ENCODE data around the gene MTFR1L.

Gene MTFR1L

GRCh38 chr1:25819491-25820246, at the start of gene MTFR1L:
TSS of gene MTFR1L (plus strand) at chr1:25819954. CDS start at chr1:25823105, 3,151 bp downstream.
- DNase-seq, result peak; percentile 92

GRCh38 chr1:25770541-25771220, 49.1 kb upstream of the MTFR1L start:
- DNase-seq, result peak; percentile 25

GRCh38 chr1:25771221-25772114, 48.3 kb upstream of the MTFR1L start:
- peak; percentile 47 for DNase-seq

- DNase-seq, result no peak
Measured at GRCh38 chr1:25772164-25772563, 47.6 kb upstream of the MTFR1L start.

- DNase-seq, result no peak
Measured at GRCh38 chr1:25772692-25773245, 47.0 kb upstream of the MTFR1L start.

GRCh38 chr1:25773441-25774125, 46.2 kb upstream of the MTFR1L start:
- no peak for DNase-seq

DNA sequence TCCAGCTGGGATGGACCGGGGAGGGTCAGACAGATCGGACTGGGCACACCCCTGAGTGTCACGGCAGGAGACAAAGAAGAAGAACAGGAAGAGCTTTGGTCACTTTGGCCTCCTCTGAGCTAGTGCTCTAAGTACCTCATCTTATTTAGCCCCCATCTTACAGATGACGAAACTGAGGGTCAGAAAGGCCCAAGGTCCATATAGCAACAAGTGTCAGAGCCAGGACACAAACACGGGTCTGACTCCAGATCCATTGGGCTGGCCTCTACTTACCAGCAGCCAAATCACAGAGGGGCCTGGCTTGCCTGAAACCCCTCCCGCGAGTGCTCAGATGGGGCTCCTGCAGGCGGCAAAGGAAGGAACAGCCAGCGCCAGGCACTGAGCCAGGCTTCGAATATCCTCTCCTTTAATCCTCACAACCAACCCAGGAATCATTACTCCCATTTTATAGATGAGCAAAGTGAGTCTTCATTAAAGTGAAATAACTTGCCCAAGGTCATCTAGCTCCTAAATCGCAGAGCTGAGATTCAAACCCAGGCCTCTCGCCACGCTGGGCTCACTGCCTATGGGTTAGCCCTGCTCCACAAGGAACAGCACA, 45.4 kb upstream of the MTFR1L start:
- no peak for DNase-seq

- DNase-seq, result peak; percentile 85
Measured at GRCh38 chr1:25774921-25775771, 44.6 kb upstream of the MTFR1L start.

DNA sequence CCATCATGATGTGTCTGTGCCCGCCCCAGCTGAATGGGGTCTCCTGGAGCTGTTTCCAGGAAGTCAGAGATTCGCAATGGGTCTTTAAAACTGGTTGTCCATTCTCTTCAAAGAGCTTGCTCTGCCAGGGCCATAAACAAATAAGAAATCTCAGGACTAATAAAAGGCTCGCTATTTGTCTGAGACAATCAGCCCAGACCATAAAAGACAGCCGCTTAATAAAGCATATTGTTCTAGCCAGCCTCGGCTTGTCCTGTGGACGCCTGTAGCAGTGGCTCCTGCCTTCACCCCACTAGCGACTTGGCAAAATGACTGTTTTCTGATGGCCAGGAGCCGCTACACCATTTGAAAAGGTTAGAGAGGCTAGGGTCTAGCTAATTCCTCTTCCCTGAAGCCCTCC, 40.4 kb upstream of the MTFR1L start:
- DNase-seq, result no peak

- DNase-seq, result no peak
Measured at GRCh38 chr1:25779894-25780293, 39.9 kb upstream of the MTFR1L start.

DNA sequence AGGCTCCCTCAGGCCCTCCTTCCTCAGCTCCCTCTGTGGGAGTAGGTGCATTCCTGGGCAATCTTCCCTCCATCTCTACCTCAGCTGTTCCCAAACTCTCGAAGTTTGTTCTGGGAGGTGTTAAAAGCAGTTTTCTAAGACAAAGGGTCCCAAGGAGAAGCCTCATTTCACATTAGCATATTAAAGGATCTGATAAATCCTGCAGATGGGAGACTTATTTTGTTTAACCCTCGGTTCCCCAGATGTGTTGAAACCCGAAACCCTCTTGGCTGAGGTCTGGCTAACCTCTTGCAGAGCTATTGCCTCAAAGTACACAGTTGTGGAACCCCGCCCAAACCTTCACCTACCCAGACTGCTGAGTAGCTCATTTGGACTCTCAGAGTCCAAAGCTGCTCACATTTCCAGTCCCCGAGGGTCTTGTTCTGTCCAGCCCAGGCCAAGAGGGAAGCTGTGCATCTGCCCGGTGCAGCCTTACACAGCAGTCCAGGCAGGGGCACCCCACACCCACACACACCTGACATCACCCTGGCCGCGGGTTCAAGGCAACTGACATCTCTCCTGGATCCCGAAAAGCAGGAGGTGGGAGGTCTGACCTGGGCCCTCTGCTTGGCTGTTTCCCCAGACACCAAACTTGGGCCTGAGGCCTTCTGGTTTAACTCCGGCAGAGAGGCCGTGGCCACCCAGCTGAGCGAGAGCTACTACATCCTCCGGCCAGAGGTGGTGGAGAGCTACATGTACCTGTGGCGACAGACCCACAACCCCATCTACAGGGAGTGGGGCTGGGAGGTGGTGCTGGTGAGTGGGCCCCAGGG, 39.2 kb upstream of the MTFR1L start:
- no peak for DNase-seq

- DNase-seq, result no peak
Measured at GRCh38 chr1:25781130-25781433, 38.7 kb upstream of the MTFR1L start.

DNA sequence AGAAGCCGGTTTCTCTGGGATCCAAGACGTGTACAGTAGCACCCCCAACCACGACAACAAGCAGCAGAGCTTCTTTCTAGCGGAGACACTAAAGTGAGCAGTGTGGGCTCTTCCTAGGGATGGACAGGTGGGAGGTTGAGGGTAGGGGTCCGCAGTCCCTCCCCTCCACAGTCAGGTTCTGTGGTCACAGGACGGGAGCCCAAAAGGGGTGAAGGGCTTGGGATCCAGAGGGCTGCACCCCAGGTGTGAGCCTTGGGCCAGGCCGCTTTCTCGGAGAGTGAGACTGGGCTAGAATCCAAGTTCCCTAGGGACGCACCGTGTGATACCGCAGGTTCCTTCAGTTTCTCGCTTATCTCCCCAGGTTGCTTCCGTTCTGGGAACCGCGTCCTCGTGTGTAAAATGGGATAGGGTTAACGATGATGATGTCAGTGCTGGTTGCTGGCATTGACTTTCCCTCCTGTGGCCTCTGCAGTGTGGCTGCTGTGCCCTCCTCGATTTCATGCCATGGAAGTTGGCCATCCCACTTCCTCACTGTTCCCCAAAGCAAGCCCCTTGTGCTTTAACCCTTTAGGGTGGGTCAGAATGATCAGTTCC, 37.0 kb upstream of the MTFR1L start:
- no peak for DNase-seq

DNA sequence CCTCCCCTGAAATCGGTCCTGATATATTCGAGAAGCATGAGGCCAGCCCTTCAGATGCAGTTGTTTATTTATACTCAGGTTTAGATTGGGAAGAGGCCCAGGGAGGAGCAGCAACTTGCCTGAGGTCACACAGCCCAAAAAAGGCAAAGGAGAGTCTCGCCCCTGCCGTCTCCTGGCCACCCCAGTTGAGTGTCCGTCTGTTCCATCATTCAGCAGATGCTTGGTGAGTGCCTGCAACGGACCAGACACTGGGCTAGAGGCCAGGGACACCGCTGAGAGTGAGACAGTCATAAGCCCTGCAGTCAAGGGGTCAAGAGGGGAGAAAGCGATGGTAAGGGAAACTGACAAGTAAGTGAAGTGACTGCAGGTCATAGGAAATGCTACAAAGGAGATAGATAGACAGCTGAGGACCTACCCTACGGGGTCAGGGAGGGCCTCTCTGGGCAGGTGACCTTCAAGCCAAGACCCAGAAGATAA, 35.1 kb upstream of the MTFR1L start:
- no peak for DNase-seq

GRCh38 chr1:25785333-25786067, 34.3 kb upstream of the MTFR1L start:
- DNase-seq, result no peak

DNA sequence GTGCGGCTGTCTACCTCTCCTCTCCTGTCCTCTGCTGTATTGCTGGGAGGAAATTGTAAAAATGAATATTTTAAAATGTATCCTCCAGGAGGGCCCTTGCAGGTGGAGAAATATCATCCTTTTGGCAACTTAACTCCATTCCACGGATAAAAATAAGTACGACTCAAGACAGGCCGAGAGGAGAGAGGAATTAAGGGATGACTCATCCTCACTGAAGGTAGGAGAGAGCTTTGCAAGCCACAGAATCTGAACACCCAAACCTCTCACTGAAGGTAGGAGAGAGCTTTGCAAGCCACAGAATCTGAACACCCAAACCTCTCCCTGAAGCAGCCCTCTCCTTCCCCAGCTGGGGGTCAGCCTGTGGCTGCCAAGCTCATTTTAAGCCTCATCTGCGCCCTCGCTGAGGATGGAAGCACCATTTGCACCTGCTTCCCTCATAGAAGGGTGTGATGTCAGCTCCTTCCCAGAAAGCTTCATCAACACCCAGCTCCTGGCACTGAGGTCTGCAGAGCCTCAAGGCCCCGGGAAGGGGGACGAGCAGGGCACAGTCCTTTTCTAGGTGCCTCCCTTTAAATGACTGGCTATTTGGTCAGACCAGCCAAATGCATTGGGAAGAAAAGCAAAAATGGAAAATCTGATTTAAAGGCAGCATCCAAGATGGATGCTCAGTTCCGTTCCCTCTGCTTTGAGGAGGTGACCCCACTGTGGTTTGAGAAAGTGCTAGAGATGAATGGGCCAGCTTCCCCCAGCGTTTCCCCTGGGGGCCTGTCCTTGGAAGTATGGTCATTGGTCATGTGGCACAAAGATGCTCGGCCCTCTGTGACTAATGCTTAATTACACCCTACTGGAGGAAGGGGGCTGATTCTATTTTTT, 32.6 kb upstream of the MTFR1L start:
- DNase-seq, result no peak

- no peak for DNase-seq
Measured at GRCh38 chr1:25787760-25788166, 32.0 kb upstream of the MTFR1L start.

GRCh38 chr1:25790472-25790871, 29.3 kb upstream of the MTFR1L start:
- DNase-seq, result no peak
